Tongue (tissue), 1 donor: ENCODE data around the gene OGFOD1. TPM values are rescaled to one million over a fixed set of nuclear protein-coding genes. Genes with fewer than 3 reads are reported as not detected.

Experiments
- total RNA-seq: library from RNA; depleted of rRNA; stranded (reverse); fragments of >200 nt; gene quantifications from one replicate; pipeline ENCODE4 v1.2.3, GENCODE V29; 2014

Gene OGFOD1
- total RNA-seq, 1 donor from 2014 or later = 61.0 TPM

Other genes with a start within 250 kb of the OGFOD1 start
- 124 TPM for gene AMFR, start 26.0 kb upstream of the OGFOD1 start, total RNA-seq
- 81.8 TPM for gene NUDT21, start 222 bp upstream of the OGFOD1 start, total RNA-seq
- gene BBS2, start 68.5 kb downstream of the OGFOD1 start, total RNA-seq = 55.0 TPM
- gene MT4, start 113.5 kb downstream of the OGFOD1 start, total RNA-seq = not detected
- not detected for gene MT3, start 138.0 kb downstream of the OGFOD1 start, total RNA-seq
- gene MT2A, start 157.0 kb downstream of the OGFOD1 start, total RNA-seq = 3.0 TPM
- gene MT1E, start 174.2 kb downstream of the OGFOD1 start, total RNA-seq = 16.3 TPM
- gene MT1M, start 181.1 kb downstream of the OGFOD1 start, total RNA-seq = 1.7 TPM
- not detected for gene MT1A, start 187.1 kb downstream of the OGFOD1 start, total RNA-seq
- not detected for gene MT1B, start 200.3 kb downstream of the OGFOD1 start, total RNA-seq
- gene MT1F, start 206.4 kb downstream of the OGFOD1 start, total RNA-seq = 8.2 TPM
- gene MT1G, start 216.5 kb downstream of the OGFOD1 start, total RNA-seq = not detected
- gene MT1H, start 218.3 kb downstream of the OGFOD1 start, total RNA-seq = not detected
- gene MT1X, start 230.9 kb downstream of the OGFOD1 start, total RNA-seq = 55.9 TPM